ENCODE data around the gene IRS1.

DNA sequence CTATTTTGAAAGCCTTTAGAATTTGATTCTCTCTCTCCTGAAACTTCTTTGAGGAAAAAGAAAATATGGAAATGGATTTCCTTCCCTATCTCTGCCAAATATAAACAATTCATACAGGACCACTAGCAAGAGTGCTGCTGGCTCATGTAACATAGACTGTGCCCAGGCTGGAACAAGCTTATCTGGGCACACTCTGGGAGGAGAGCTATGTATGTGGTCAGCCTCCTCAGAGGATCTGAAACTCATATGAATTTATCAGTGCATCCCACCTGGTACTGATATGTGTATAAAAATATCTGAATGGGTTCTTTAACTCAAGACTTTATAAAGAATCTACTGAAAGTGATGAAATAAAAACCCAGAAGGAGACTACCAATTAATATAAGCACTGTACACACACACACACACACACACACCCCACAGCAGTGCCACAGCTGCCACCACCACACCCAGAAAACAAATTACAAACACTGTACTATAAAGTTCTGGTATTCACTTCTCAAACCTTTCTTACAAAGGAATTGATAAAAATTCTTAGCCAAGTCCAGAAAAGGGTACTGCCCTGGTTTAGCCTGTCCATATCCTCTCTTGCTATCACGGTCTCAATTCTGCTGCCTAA is 115.6 kb downstream of the IRS1 start:
- TF ChIP-seq TAF1 (IDR thresholded peaks at IDR 0.05; ENCODE audit: borderline replicate concordance, insufficient read depth, low read length), result no peak
- TF ChIP-seq POLR2AphosphoS5 (IDR thresholded peaks at IDR 0.05; ENCODE audit: low read depth, low read length), result no peak
